Activated B cell treated with CpG ODN at 0.5 μM for 24 hours (primary cell): Measurements from ENCODE around the gene LIX1L. TPM values are rescaled to one million over a fixed set of nuclear protein-coding genes. Genes with fewer than 3 reads are reported as not detected.
A peak's percentile ranks its signal among the peaks of the same experiment; 100 is the strongest.

Experiments
- ATAC-seq: fragments of 200-7000 bp; cut with Tn5 transposase; one replicate; pipeline ENCODE4 v1.10.0; 2021; ENCODE audit warnings: low read depth, mild to moderate bottlenecking, moderate library complexity
- CTCF ChIA-PET: fragments of 350-600 bp; sonication (Branson Sonifier 250); formaldehyde crosslinking; loops from one replicate; lab custom pipeline; 2021; ENCODE audit warnings: antibody characterized with exemption; lab: Charles Lee
- POLR2A ChIA-PET: fragments of 350-600 bp; sonication (Branson Sonifier 250); formaldehyde crosslinking; loops from one replicate; lab custom pipeline; 2021; ENCODE audit warnings: antibody characterized with exemption; lab: Charles Lee
- DNase-seq: peaks from one replicate; pipeline ENCODE4 v3.0.0; 2022
- H3K27ac Mint-ChIP-seq: one replicate; pipeline ENCODE4 v1.8.0; 2020; ENCODE audit warnings: mixed read lengths
- H3K27me3 Mint-ChIP-seq: one replicate; pipeline ENCODE4 v1.8.0; 2021; ENCODE audit warnings: mixed read lengths
- H3K36me3 Mint-ChIP-seq: one replicate; pipeline ENCODE4 v1.8.0; 2021; ENCODE audit warnings: low read depth, mixed read lengths
- H3K4me1 Mint-ChIP-seq: one replicate; pipeline ENCODE4 v1.8.0; 2021; ENCODE audit warnings: mixed read lengths
- H3K4me3 Mint-ChIP-seq: one replicate; pipeline ENCODE4 v1.8.0; 2020; ENCODE audit warnings: mild to moderate bottlenecking, mixed read lengths
- H3K9me3 Mint-ChIP-seq: one replicate; pipeline ENCODE4 v1.8.0; 2020; ENCODE audit warnings: mixed read lengths
- intact Hi-C: fragments of 100-400 bp; cut with micrococcal nuclease; formaldehyde crosslinking; loops from one replicate; pipeline ENCODE4 v1.15.1; 2024
- total RNA-seq: library from RNA; stranded (reverse); gene quantifications from 2 replicates; pipeline ENCODE4 v1.2.3, GENCODE V29; 2022
- TF ChIP-seq, protein P1 (sequence below): fragments of 200-600 bp; IDR thresholded peaks from one replicate; pipeline ENCODE4 v1.8.0; 2022; ENCODE audit warnings: antibody characterized with exemption, mild to moderate bottlenecking

LIX1L gene
- total RNA-seq, 1 donor from 2014 or later = 31.7 TPM

DNA sequence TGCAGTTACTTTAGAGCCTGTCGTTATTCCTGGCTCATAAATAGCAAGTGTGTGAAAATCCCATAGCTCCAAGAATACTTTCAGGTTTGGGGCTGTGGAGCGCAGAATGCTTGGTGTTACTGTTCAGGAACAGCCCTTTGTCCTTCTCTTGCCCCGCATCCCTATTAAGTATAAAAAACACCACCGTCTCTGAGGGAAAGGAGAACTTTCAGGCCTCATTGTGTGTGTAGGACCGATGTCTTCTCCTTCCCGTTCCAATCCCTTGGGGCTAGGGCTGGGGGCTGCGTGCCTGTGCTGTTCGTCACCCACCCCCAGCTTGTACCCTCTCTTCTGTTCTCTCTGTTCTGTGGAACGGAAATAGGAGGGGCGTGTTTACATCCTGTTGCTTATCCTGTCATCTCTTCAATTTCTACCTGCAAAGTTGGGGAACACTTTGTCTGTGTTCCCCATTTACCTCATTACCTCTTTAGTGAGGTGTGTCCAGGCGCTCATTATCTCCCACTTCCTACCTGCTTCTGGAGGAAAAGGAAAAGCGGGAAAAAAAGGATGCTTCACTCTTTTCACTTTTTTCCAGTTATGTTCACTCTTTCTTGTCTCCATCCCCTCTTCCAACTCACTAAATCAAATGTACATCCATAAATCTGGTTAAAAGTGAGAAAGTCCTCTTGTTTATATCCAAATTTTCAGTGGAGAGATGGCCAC is 39.4 kb upstream of the LIX1L start:
- peaks cover 46% of the 10 kb centered on the region for H3K36me3 Mint-ChIP-seq
- ATAC-seq (peak; percentile 49), DNase-seq (no peak)
- intact Hi-C loops = loop anchor here (1.0 to 5.0 kb wide), 3 partner anchors 10 to 42 kb away; partner anchors contain the start of genes ANKRD34A and POLR3GL
- peaks cover 74% of the 10 kb centered on the region for H3K4me1 Mint-ChIP-seq
- H3K27ac Mint-ChIP-seq = peak overlapping the region; percentile 97
- H3K9me3 Mint-ChIP-seq = no peaks in the 10 kb centered on the region
- ChIA-PET POLR2A (interaction anchor here (0.6 to 12.7 kb wide), 17 partner anchors 10 to 152 kb away, joined by 3 to 579 read pairs (median 13); partner anchors contain the start of genes ANKRD34A, LIX1L, NUDT17 and PEX11B), CTCF (interaction anchor here (0.8 to 4.0 kb wide), 4 partner anchors 10 to 39 kb away, joined by 3 to 52 read pairs (median 6); no protein-coding TSS in a partner anchor)
- TF ChIP-seq, protein P1, sequence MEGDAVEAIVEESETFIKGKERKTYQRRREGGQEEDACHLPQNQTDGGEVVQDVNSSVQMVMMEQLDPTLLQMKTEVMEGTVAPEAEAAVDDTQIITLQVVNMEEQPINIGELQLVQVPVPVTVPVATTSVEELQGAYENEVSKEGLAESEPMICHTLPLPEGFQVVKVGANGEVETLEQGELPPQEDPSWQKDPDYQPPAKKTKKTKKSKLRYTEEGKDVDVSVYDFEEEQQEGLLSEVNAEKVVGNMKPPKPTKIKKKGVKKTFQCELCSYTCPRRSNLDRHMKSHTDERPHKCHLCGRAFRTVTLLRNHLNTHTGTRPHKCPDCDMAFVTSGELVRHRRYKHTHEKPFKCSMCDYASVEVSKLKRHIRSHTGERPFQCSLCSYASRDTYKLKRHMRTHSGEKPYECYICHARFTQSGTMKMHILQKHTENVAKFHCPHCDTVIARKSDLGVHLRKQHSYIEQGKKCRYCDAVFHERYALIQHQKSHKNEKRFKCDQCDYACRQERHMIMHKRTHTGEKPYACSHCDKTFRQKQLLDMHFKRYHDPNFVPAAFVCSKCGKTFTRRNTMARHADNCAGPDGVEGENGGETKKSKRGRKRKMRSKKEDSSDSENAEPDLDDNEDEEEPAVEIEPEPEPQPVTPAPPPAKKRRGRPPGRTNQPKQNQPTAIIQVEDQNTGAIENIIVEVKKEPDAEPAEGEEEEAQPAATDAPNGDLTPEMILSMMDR = no peak
- H3K27me3 Mint-ChIP-seq = no peaks in the 10 kb centered on the region
- peak overlapping the region; percentile 88 for H3K4me3 Mint-ChIP-seq

- peaks cover 53% of the 10 kb centered on the region for H3K36me3 Mint-ChIP-seq
- peaks cover 74% of the 10 kb centered on the region for H3K4me1 Mint-ChIP-seq
- TF ChIP-seq, protein P1 = no peak
- DNase-seq (peak; percentile 82), ATAC-seq (peak; percentile 85)
- intact Hi-C loops = loop anchor here (1.0 to 5.0 kb wide), 5 partner anchors 8 to 42 kb away; partner anchors contain the start of genes ANKRD34A and POLR3GL
- peak within 1 kb of the TSS; percentile 97 for H3K27ac Mint-ChIP-seq
- ChIA-PET CTCF (interaction anchor here (0.8 to 4.0 kb wide), 3 partner anchors 11 to 18 kb away, joined by 3 to 52 read pairs (median 9); no protein-coding TSS in a partner anchor), POLR2A (interaction anchor here (0.6 to 12.7 kb wide), 20 partner anchors 8 to 172 kb away, joined by 3 to 579 read pairs (median 6); partner anchors contain the start of genes ANKRD34A, LIX1L, NUDT17 and PEX11B)
- no peaks in the 10 kb centered on the region for H3K27me3 Mint-ChIP-seq
- H3K9me3 Mint-ChIP-seq = no peaks in the 10 kb centered on the region
- H3K4me3 Mint-ChIP-seq = peak within 1 kb of the TSS; percentile 88
Observed at GRCh38 chr1:145996433-145997015, 38.7 kb upstream of the LIX1L start, which contains the start of gene TXNIP. TXNIP (minus strand) TSS chr1:145996579; CDS start chr1:145996266, 313 bp downstream.

GRCh38 chr1:145995964-145996432 is 38.2 kb upstream of the LIX1L start:
- Mint-ChIP-seq H3K27me3 (no peaks in the 10 kb centered on the region), H3K36me3 (peaks cover 54% of the 10 kb centered on the region), H3K4me3 (peak overlapping the region; percentile 88), H3K9me3 (no peaks in the 10 kb centered on the region), H3K27ac (peak overlapping the region; percentile 97), H3K4me1 (peaks cover 75% of the 10 kb centered on the region)
- no peak for DNase-seq
- ChIA-PET POLR2A (interaction anchor here (0.6 to 12.7 kb wide), 15 partner anchors 9 to 172 kb away, joined by 3 to 579 read pairs (median 16); partner anchors contain the start of genes ANKRD34A, LIX1L, NUDT17 and PEX11B), CTCF (interaction anchor here (3.0 to 4.0 kb wide), 2 partner anchors 11 to 18 kb away, joined by 9 to 52 read pairs; no protein-coding TSS in a partner anchor)
- intact Hi-C loops = loop anchor here (1.0 to 5.0 kb wide), 5 partner anchors 8 to 69 kb away; partner anchors contain the start of genes ANKRD34A, POLR3GL and RBM8A
- TF ChIP-seq, protein P1 = no peak
- ATAC-seq = no peak

DNA sequence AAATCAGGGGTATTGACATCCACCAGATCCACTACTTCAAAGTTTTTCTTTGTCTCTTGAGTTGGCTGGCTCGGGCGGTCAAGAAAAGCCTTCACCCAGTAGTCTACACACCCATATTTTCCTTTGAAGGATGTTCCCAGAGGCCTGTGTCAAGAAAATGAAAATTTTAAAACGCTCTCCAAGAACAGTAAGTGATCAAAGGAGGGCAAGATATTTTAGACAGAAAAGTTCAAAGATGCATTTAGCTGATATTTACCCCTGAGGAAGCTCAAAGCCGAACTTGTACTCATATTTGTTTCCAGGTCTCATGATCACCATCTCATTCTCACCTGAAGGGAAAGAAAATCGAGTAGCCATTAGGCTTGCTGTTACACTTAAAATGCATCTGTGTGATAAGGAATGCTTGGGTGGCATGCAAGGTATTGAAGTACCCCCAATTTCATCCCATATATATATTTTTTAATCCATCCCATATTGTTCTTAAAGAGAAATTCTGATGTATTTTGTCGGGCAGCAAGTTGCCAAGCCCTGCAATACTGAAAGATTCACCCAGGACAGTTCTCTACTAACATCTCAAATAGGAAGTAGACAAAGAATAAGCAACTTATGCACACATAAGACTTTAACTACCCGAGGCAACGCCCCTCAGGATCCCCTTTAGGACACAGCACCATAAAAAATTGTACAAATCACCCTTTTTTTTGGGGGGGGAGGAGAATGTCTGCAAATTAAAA is 37.5 kb upstream of the LIX1L start:
- intact Hi-C loops = loop anchor here (1.0 to 5.0 kb wide), 2 partner anchors 33 to 68 kb away; partner anchors contain the start of genes ANKRD34A, POLR3GL and RBM8A
- ChIA-PET POLR2A (interaction anchor here (0.9 to 12.7 kb wide), 11 partner anchors 12 to 171 kb away, joined by 3 to 579 read pairs (median 16); partner anchors contain the start of genes ANKRD34A, LIX1L, NUDT17 and POLR3C), CTCF (interaction anchor here (3.0 to 4.0 kb wide), 2 partner anchors 12 to 17 kb away, joined by 9 to 52 read pairs; no protein-coding TSS in a partner anchor)
- Mint-ChIP-seq H3K4me1 (peaks cover 79% of the 10 kb centered on the region), H3K9me3 (no peaks in the 10 kb centered on the region), H3K27ac (peak overlapping the region; percentile 97), H3K36me3 (peaks cover 54% of the 10 kb centered on the region), H3K27me3 (no peaks in the 10 kb centered on the region), H3K4me3 (peak overlapping the region; percentile 88)
- ATAC-seq (no peak), DNase-seq (no peak)
- TF ChIP-seq, protein P1 = no peak
